HCT116 (cell line): ENCODE data around the gene NUMA1. TPM values are rescaled to one million over a fixed set of nuclear protein-coding genes. Genes with fewer than 3 reads are reported as not detected.
A peak's percentile ranks its signal among the peaks of the same experiment; 100 is the strongest.

Experiments used
- ATAC-seq: fragments of 200-7000 bp; cut with Tn5 transposase; 2 replicates; pipeline ENCODE4 v1.9.1; 2020; ENCODE audit warnings: mild to moderate bottlenecking, moderate library complexity
- BruUV-seq: library from RNA; stranded (reverse); fragments of 400-500 nt; replicated peaks from 2 replicates; lab custom pipeline; 2021; lab: Mats Ljungman, UMichigan
- CTCF ChIA-PET: fragments of 300-600 bp; sonication (Branson Sonifier 250); formaldehyde crosslinking; loops from one replicate; lab custom pipeline; 2021; ENCODE audit warnings: antibody characterized with exemption; lab: Charles Lee
- POLR2A ChIA-PET: fragments of 300-600, 350-600 bp; sonication (Branson Sonifier 250); formaldehyde crosslinking; loops from one replicate; lab custom pipeline; 2021; ENCODE audit warnings: antibody characterized with exemption; lab: Charles Lee
- RAD21 ChIA-PET, 2 experiments: fragments of 300-600 bp; sonication (Branson Sonifier 250); formaldehyde crosslinking; loops; one replicate each; lab custom pipeline; 2023; ENCODE audit warnings: low total read pairs in 2 of 2; ENCODE audit not compliant: uncharacterized antibody in 2 of 2, unreplicated experiment in 2 of 2, low non-redundant PET in 1 of 2; lab: Charles Lee
- DNase-seq: peaks from one replicate; pipeline ENCODE4 v3.0.0-alpha.2; 2010; ENCODE audit warnings: low read depth, low spot score
- H2AFZ ChIP-seq: fragments of 200-600 bp; shearing (Covaris generic), sonication (generic); 2 replicates; pipeline ENCODE4 v1.6.1; 2017; ENCODE audit warnings: low read depth, mixed run types, mixed read lengths, antibody characterized with exemption, low read length; ENCODE audit not compliant: poor library complexity, severe bottlenecking
- H3K27ac ChIP-seq: 2 replicates; pipeline ENCODE4 v1.5.1; 2012; ENCODE audit warnings: low read depth, low read length
- H3K27me3 ChIP-seq: fragments of 200-600 bp; sonication (generic); 2 replicates; pipeline ENCODE4 v1.6.1; 2016; ENCODE audit warnings: mixed run types, low read length, mixed read lengths; ENCODE audit not compliant: insufficient read depth
- H3K36me3 ChIP-seq, 2 experiments: fragments of 200-500 bp in 1 of 2; fragments of 200-600 bp in 1 of 2; sonication (Bioruptor generic) in 1 of 2; sonication (generic) in 1 of 2; 2 replicates each; pipeline versions ENCODE4 v1.5.1 to v1.6.1; 2014 to 2016; ENCODE audit warnings: low read length in 2 of 2, inconsistent platforms in 1 of 2, mixed read lengths in 1 of 2, mixed run types in 1 of 2; ENCODE audit not compliant: insufficient read depth in 2 of 2, control insufficient read depth in 1 of 2
- H3K4me1 ChIP-seq, 2 experiments: fragments of 200-600 bp in 1 of 2; sonication (generic) in 1 of 2; 2 replicates each; pipeline versions ENCODE4 v1.5.1 to v1.6.1; 2012 to 2017; ENCODE audit warnings: low read length in 2 of 2, inconsistent platforms in 1 of 2, mild to moderate bottlenecking in 1 of 2, mixed read lengths in 1 of 2, mixed run types in 1 of 2, moderate library complexity in 1 of 2; ENCODE audit not compliant: insufficient read depth in 2 of 2, control insufficient read depth in 1 of 2
- H3K4me2 ChIP-seq: fragments of 200-600 bp; sonication (generic); 2 replicates; pipeline ENCODE4 v1.6.1; 2017; ENCODE audit warnings: mixed run types, low read length, mixed read lengths
- H3K4me3 ChIP-seq, 2 experiments: fragments of 200-600 bp in 1 of 2; sonication (generic) in 1 of 2; replicated peaks in 1 of 2; 2 replicates each; pipeline ENCODE4 v1.5.1; 2011 to 2016; ENCODE audit warnings: low read length in 2 of 2, control low read depth in 1 of 2, low read depth in 1 of 2, mild to moderate bottlenecking in 1 of 2, mixed read lengths in 1 of 2, mixed run types in 1 of 2
- H3K79me2 ChIP-seq: fragments of 200-600 bp; sonication (generic); 2 replicates; pipeline ENCODE4 v1.6.1; 2017; ENCODE audit warnings: mild to moderate bottlenecking, mixed run types, low read length, moderate library complexity, mixed read lengths; ENCODE audit not compliant: insufficient read depth
- H3K9ac ChIP-seq: fragments of 200-600 bp; sonication (generic); 2 replicates; pipeline ENCODE4 v1.6.1; 2016; ENCODE audit warnings: low read length, mixed read lengths
- H3K9me2 ChIP-seq: fragments of 200-600 bp; sonication (generic), shearing (Covaris generic); 2 replicates; pipeline ENCODE4 v1.6.1; 2017; ENCODE audit warnings: mixed run types, mild to moderate bottlenecking, moderate library complexity; ENCODE audit not compliant: insufficient read depth
- H3K9me3 ChIP-seq, 2 experiments: fragments of 200-500 bp in 1 of 2; fragments of 200-600 bp in 1 of 2; sonication (Bioruptor generic) in 1 of 2; sonication (generic) in 1 of 2; 2 replicates each; pipeline ENCODE4 v1.6.1; 2014 to 2017; ENCODE audit warnings: low read length in 2 of 2, mixed read lengths in 2 of 2, inconsistent platforms in 1 of 2, low read depth in 1 of 2, mild to moderate bottlenecking in 1 of 2, mixed run types in 1 of 2, moderate library complexity in 1 of 2; ENCODE audit not compliant: control insufficient read depth in 1 of 2, insufficient read depth in 1 of 2
- H4K20me1 ChIP-seq: fragments of 200-600 bp; sonication (generic), shearing (Covaris generic); 2 replicates; pipeline ENCODE4 v1.6.1; 2017; ENCODE audit warnings: mixed run types, mild to moderate bottlenecking, moderate library complexity; ENCODE audit not compliant: insufficient read depth
- CBX3 ChIP-seq: IDR thresholded peaks from 2 replicates; pipeline ENCODE4 v1.6.1; 2012; ENCODE audit warnings: low read depth
- CEBPB ChIP-seq: IDR thresholded peaks from 2 replicates; pipeline ENCODE4 v1.6.1; 2012; ENCODE audit warnings: low read depth
- POLR2A ChIP-seq: IDR thresholded peaks from 2 replicates; pipeline ENCODE4 v1.7.0; 2011; ENCODE audit warnings: borderline replicate concordance; ENCODE audit not compliant: insufficient read depth, insufficient read length; ENCODE audit errors: extremely low read depth
- POLR2AphosphoS5 ChIP-seq: IDR thresholded peaks from 2 replicates; pipeline ENCODE4 v1.6.1; 2011; ENCODE audit warnings: mild to moderate bottlenecking, low read depth, low read length, moderate library complexity
- REST ChIP-seq: IDR thresholded peaks from 2 replicates; pipeline ENCODE4 v1.6.1; 2012; ENCODE audit warnings: low read depth
- TCF7L2 ChIP-seq: IDR thresholded peaks from 2 replicates; pipeline ENCODE4 v1.7.0; 2011; ENCODE audit warnings: borderline replicate concordance, inconsistent platforms; ENCODE audit not compliant: insufficient read depth, insufficient read length; ENCODE audit errors: extremely low read depth
- ZBTB33 ChIP-seq: IDR thresholded peaks from 2 replicates; pipeline ENCODE4 v1.6.1; 2011; ENCODE audit warnings: mild to moderate bottlenecking, low read length, moderate library complexity; ENCODE audit not compliant: insufficient replicate concordance; ENCODE audit errors: extremely low read depth
- ZFX ChIP-seq: fragments of 450-650 bp; IDR thresholded peaks from 2 replicates; pipeline ENCODE4 v1.6.1; 2017
- intact Hi-C: fragments of 100-400 bp; cut with micrococcal nuclease; formaldehyde crosslinking; loops from 2 replicates; pipeline ENCODE4 v1.10.0; 2022
- total RNA-seq: library from RNA; stranded (reverse); gene quantifications from one replicate; pipeline ENCODE4 v1.2.1, GENCODE V29; 2021; ENCODE audit not compliant: unreplicated experiment

NUMA1 gene
- total RNA-seq, 1 experiment from 2014 or later = 133 TPM

- Histone ChIP-seq H3K79me2 (no peaks in the 10 kb centered on the region), H3K4me3 (peak overlapping the region; percentile 60 to 82), H3K27ac (peak overlapping the region; percentile 76), H3K36me3 (no peaks in the 10 kb centered on the region), H3K9me2 (no peaks in the 10 kb centered on the region), H4K20me1 (no peaks in the 10 kb centered on the region), H3K9me3 (no peaks in the 10 kb centered on the region), H2AFZ (no peak overlapping the region), H3K4me1 (peaks cover 4 to 20% of the 10 kb centered on the region in 2 experiments; a peak in 3 of 4 replicates), H3K9ac (peak overlapping the region; percentile 83), H3K27me3 (no peaks in the 10 kb centered on the region), H3K4me2 (peak overlapping the region; percentile 74)
- ChIA-PET POLR2A (interaction anchor here (0.9 to 1.6 kb wide), 5 partner anchors 12 to 44 kb away, joined by 3 to 6 read pairs (median 4); no protein-coding TSS in a partner anchor), CTCF (interaction anchor here (1.0 to 1.5 kb wide), 2 partner anchors 88 to 318 kb away, joined by 4 read pairs; no protein-coding TSS in a partner anchor), RAD21 (interaction anchor here in 1 of 2 experiments (0.6 kb wide), 1 partner anchor 11 kb away, joined by 3 read pairs; no protein-coding TSS in a partner anchor)
- TF ChIP-seq ZFX (peak; percentile 29), POLR2A (no peak)
- peak; percentile 3 for ATAC-seq
- BruUV-seq = TSS peak; percentile 99
- no peak for DNase-seq
- intact Hi-C loops = loop anchor here (1.0 to 10.0 kb wide), 2 partner anchors 10 to 322 kb away; partner anchors contain the start of genes CLPB and LAMTOR1
These were observed 32.9 kb upstream of the NUMA1 start for GRCh38 chr11:72112978-72113808.

- RAD21 ChIA-PET = interaction anchor here in 1 of 2 experiments (0.6 kb wide), 1 partner anchor 10 kb away, joined by 3 read pairs; no protein-coding TSS in a partner anchor
- peak within 1 kb of the TSS; percentile 83 for H3K9ac ChIP-seq
- no peak for TF ChIP-seq CBX3
- TF ChIP-seq CEBPB = no peak
- TF ChIP-seq TCF7L2 = peak; percentile 85
- TF ChIP-seq POLR2AphosphoS5 = peak; percentile 100
- TF ChIP-seq ZBTB33 = peak; percentile 20
- no peak for TF ChIP-seq REST
These were observed 32.0 kb upstream of the NUMA1 start, which contains the start of gene ANAPC15 for GRCh38 chr11:72112143-72112977. Gene ANAPC15 (minus strand): TSS chr11:72112695. CDS start chr11:72111276, 1,419 bp downstream.

More at GRCh38 chr11:72112143-72112977, 32.0 kb upstream of the NUMA1 start, which contains the start of gene ANAPC15:
- Histone ChIP-seq H3K27ac (peak within 1 kb of the TSS; percentile 76), H3K36me3 (no peaks in the 10 kb centered on the region), H2AFZ (no peak within 1 kb of the TSS), H3K4me1 (peaks cover 4 to 20% of the 10 kb centered on the region in 2 experiments; a peak in 3 of 4 replicates), H3K9me2 (no peaks in the 10 kb centered on the region), H3K27me3 (no peaks in the 10 kb centered on the region), H3K9me3 (no peaks in the 10 kb centered on the region), H3K79me2 (no peaks in the 10 kb centered on the region), H3K4me3 (peak within 1 kb of the TSS; percentile 60 to 82), H4K20me1 (no peaks in the 10 kb centered on the region), H3K4me2 (peak within 1 kb of the TSS; percentile 74)
- intact Hi-C loops = loop anchor here (1.0 to 10.0 kb wide), 2 partner anchors 9 to 322 kb away; partner anchors contain the start of genes CLPB and LAMTOR1
- peak; percentile 91 for ATAC-seq
- POLR2A ChIA-PET = interaction anchor here (0.6 to 1.6 kb wide), 7 partner anchors 12 to 126 kb away, joined by 3 to 6 read pairs (median 3); no protein-coding TSS in a partner anchor
- peak; percentile 99 for DNase-seq
- BruUV-seq = no TSS peak
- CTCF ChIA-PET = interaction anchor here (1.0 to 1.5 kb wide), 2 partner anchors 87 to 319 kb away, joined by 4 read pairs; no protein-coding TSS in a partner anchor
